H54 (cell line): ENCODE results near the gene RPS6KL1.

Experiments
- DNase-seq: peaks from one replicate; pipeline ENCODE4 v3.0.0; 2011; ENCODE audit warnings: low spot score, mixed read lengths; ENCODE audit not compliant: insufficient read length
- FAIRE-seq: peaks from 3 replicates; lab custom pipeline; 2011; peaks lifted over from hg19 to GRCh38; lab: Jason Lieb, UNC
- POLR2A ChIP-seq: IDR thresholded peaks from 2 replicates; pipeline ENCODE4 v1.6.1; 2011; ENCODE audit warnings: low read depth, mild to moderate bottlenecking, low read length

Gene RPS6KL1

GRCh38 chr14:74922752-74923401, at the start of gene RPS6KL1:
Gene RPS6KL1, minus strand, starts transcription at chr14:74923260. Its CDS starts 1,719 bp downstream, at chr14:74921541.
- no peak for DNase-seq
- no peak for TF ChIP-seq POLR2A
- no peak for FAIRE-seq

- no peak for DNase-seq
- no peak for TF ChIP-seq POLR2A
- no peak for FAIRE-seq
These were observed 45.8 kb upstream of the RPS6KL1 start for GRCh38 chr14:74968811-74969210.

- FAIRE-seq = no peak
- no peak for DNase-seq
- TF ChIP-seq POLR2A = no peak
These were observed 42.6 kb upstream of the RPS6KL1 start for GRCh38 chr14:74965486-74966153.

- no peak for TF ChIP-seq POLR2A
- no peak for FAIRE-seq
These were observed 41.9 kb upstream of the RPS6KL1 start for GRCh38 chr14:74964787-74965485.

GRCh38 chr14:74963705-74964271, 40.7 kb upstream of the RPS6KL1 start:
- no peak for TF ChIP-seq POLR2A
- FAIRE-seq = no peak
- DNase-seq = no peak

More at GRCh38 chr14:74964787-74965485, 41.9 kb upstream of the RPS6KL1 start:
- peak; percentile 61 for DNase-seq

- no peak for TF ChIP-seq POLR2A
- no peak for FAIRE-seq
- no peak for DNase-seq
These were observed 40.2 kb upstream of the RPS6KL1 start for GRCh38 chr14:74963178-74963704.

- no peak for FAIRE-seq
- TF ChIP-seq POLR2A = no peak
These were observed 39.4 kb upstream of the RPS6KL1 start for GRCh38 chr14:74962493-74962892.

GRCh38 chr14:74962046-74962445, 39.0 kb upstream of the RPS6KL1 start:
- FAIRE-seq = no peak
- TF ChIP-seq POLR2A = no peak
- no peak for DNase-seq

More at GRCh38 chr14:74962493-74962892, 39.4 kb upstream of the RPS6KL1 start:
- no peak for DNase-seq

GRCh38 chr14:74961238-74961911, 38.3 kb upstream of the RPS6KL1 start:
- TF ChIP-seq POLR2A = no peak
- FAIRE-seq (no peak), DNase-seq (no peak)

GRCh38 chr14:74960736-74961135, 37.7 kb upstream of the RPS6KL1 start:
- FAIRE-seq = no peak
- TF ChIP-seq POLR2A = no peak
- DNase-seq = no peak

- no peak for TF ChIP-seq POLR2A
- FAIRE-seq (no peak), DNase-seq (no peak)
These were observed 36.6 kb upstream of the RPS6KL1 start for GRCh38 chr14:74959596-74960180.

- no peak for TF ChIP-seq POLR2A
- DNase-seq (no peak), FAIRE-seq (no peak)
These were observed 33.4 kb upstream of the RPS6KL1 start for GRCh38 chr14:74956280-74957072.
